Memory B cell (primary cell): ENCODE measurements around the gene PTGES.

Experiments
- ATAC-seq: fragments of 150-1000 bp; cut with Tn5 transposase; 2 replicates; pipeline ENCODE4 v1.10.0; 2021; ENCODE audit warnings: low read depth, mild to moderate bottlenecking, moderate library complexity
- DNase-seq, 2 donors: peaks; one replicate each; pipeline ENCODE4 v3.0.0; 2022; ENCODE audit warnings: low spot score in 2 of 2
- H3K27ac Mint-ChIP-seq: one replicate; pipeline ENCODE4 v1.8.0; 2022; ENCODE audit warnings: mild to moderate bottlenecking, moderate library complexity, mixed read lengths
- H3K27me3 Mint-ChIP-seq: one replicate; pipeline ENCODE4 v1.8.0; 2022; ENCODE audit warnings: mixed read lengths
- H3K36me3 Mint-ChIP-seq: one replicate; pipeline ENCODE4 v1.8.0; 2022; ENCODE audit warnings: mild to moderate bottlenecking, mixed read lengths
- H3K4me1 Mint-ChIP-seq: one replicate; pipeline ENCODE4 v1.8.0; 2022; ENCODE audit warnings: mixed read lengths
- H3K4me3 Mint-ChIP-seq: one replicate; pipeline ENCODE4 v1.8.0; 2022; ENCODE audit warnings: mild to moderate bottlenecking, moderate library complexity, mixed read lengths
- H3K9me3 Mint-ChIP-seq: one replicate; pipeline ENCODE4 v1.8.0; 2022; ENCODE audit warnings: mixed read lengths

Gene PTGES

DNA sequence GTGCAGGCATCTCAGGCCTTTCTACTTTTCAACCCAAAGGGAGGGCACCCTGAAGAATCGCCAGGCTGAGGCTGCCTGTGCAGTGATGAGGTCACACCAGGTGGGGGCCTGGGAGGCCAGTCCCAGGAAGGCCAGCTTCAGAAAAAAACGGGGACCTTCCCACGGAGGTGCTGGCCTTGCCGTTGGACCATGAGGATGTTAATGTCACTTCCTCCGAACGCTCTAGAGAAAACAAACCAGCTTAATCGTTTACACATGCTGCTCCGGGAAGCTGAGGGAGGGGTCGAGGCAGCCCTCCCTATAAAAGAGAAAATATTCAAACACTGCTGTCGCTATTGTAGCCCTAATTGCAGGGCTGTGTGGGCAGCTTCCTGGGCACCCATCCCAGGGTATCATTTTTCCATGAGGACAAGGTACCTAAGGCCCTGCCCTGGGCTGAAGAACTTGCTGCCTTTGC, 27.0 kb downstream of the PTGES start:
- DNase-seq = no peak
- ATAC-seq = no peak
- no peak overlapping the region for H3K27ac Mint-ChIP-seq
- H3K4me1 Mint-ChIP-seq = no peaks in the 10 kb centered on the region
- H3K36me3 Mint-ChIP-seq = no peaks in the 10 kb centered on the region
- H3K9me3 Mint-ChIP-seq = no peaks in the 10 kb centered on the region
- no peak overlapping the region for H3K4me3 Mint-ChIP-seq
- peaks cover 9% of the 10 kb centered on the region for H3K27me3 Mint-ChIP-seq

DNA sequence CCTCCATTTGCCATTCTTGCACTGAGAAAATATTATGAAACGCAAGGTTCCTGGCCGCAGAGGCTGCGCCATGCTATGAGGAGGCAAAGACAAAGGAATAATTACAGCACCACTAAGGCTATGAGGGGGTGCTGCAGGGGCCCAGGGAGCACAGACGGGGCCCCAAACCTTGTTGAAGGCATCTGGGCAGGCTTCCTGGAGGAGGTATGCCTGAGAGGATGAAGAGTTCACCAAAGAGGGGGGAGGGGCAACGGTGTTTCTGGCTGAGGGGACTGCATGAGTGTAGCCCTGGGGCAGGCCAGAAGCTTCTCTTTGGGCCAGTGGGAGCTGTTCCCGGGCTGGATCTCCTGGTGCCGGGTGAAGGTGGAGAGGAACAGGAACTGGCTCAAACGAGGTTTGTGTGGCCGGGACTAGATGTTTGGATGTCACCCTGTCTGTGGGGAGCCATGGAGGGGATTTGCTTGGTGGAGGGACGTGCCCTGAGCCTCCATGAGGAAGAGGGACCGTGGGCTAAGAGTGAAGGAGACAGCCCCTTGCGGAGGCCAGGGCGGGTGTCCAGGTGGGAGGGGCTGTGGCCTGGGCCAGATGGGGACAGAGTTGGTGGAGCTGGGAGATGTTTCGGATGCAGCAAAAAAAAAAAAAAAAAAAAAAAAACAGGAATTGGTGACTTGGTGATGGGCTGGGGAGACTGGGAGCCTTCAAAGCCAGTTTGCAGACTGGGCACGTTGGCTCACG, 28.2 kb downstream of the PTGES start:
- no peaks in the 10 kb centered on the region for H3K4me1 Mint-ChIP-seq
- H3K9me3 Mint-ChIP-seq = no peaks in the 10 kb centered on the region

DNA sequence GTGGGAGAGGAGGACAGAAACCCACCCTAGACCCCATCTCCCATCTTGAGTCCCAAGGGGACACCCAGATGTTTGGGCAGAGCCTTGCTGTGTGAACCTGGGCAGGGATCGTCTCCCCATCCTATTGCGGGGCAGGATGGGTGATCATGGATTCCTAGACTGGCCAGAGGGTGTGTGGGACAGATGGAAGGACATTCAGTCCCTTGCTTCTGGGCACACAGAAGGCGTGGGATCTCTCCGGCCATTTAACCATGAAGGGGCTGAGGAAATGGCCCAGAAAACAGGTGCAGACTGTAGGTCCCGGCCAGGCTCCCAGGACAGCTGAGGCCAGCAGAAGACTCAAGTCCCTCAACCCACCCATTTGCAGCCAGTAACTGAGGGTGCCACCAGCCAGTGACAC, 29.9 kb downstream of the PTGES start:
- no peak for ATAC-seq
- no peak overlapping the region for H3K27ac Mint-ChIP-seq
- H3K4me3 Mint-ChIP-seq = no peak overlapping the region
- DNase-seq = no peak
- no peaks in the 10 kb centered on the region for H3K4me1 Mint-ChIP-seq
- no peaks in the 10 kb centered on the region for H3K9me3 Mint-ChIP-seq
- H3K36me3 Mint-ChIP-seq = no peaks in the 10 kb centered on the region
- H3K27me3 Mint-ChIP-seq = peaks cover 12% of the 10 kb centered on the region

More for the DNA sequence above, 28.2 kb downstream of the PTGES start:
- ATAC-seq (no peak), DNase-seq (no peak)
- Mint-ChIP-seq H3K27me3 (peaks cover 12% of the 10 kb centered on the region), H3K4me3 (no peak overlapping the region), H3K27ac (no peak overlapping the region), H3K36me3 (no peaks in the 10 kb centered on the region)

DNA sequence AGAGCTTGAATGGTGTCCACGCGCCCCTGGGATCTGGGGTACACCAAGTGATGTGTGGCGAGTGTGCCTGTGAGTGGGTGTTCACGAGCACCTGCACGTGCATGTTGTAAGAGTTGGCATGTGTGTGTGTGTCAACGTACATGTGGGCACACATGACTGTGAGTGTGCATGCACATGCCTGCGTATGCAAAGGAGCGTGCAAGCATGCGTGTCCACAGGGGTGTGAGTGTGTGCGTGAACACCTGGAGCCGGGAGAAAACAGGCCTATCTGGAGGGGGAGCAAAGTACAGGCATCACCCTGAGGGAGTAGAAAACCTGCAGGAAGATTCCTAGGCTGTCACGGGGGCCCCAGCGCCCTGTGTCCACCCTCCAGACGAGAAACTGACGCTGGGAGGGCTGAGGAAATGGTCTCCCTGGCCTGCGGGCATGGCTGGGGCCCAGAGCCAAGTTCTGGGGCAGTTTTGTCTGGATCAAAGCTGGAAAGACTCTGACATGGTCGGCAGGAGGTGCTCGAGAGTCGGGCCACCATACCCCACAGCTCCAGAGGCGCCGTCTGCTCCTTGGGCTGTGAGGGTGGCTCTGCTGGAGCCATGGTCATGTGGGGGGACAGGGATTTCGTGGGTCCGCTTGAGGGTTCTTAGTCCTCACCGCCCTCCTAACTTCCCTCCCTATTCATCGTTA, 31.8 kb downstream of the PTGES start:
- H3K9me3 Mint-ChIP-seq = no peaks in the 10 kb centered on the region
- no peak for ATAC-seq
- no peaks in the 10 kb centered on the region for H3K4me1 Mint-ChIP-seq
- no peak overlapping the region for H3K4me3 Mint-ChIP-seq
- no peak overlapping the region for H3K27ac Mint-ChIP-seq
- no peak for DNase-seq
- H3K27me3 Mint-ChIP-seq = peaks cover 14% of the 10 kb centered on the region
- H3K36me3 Mint-ChIP-seq = no peaks in the 10 kb centered on the region

DNA sequence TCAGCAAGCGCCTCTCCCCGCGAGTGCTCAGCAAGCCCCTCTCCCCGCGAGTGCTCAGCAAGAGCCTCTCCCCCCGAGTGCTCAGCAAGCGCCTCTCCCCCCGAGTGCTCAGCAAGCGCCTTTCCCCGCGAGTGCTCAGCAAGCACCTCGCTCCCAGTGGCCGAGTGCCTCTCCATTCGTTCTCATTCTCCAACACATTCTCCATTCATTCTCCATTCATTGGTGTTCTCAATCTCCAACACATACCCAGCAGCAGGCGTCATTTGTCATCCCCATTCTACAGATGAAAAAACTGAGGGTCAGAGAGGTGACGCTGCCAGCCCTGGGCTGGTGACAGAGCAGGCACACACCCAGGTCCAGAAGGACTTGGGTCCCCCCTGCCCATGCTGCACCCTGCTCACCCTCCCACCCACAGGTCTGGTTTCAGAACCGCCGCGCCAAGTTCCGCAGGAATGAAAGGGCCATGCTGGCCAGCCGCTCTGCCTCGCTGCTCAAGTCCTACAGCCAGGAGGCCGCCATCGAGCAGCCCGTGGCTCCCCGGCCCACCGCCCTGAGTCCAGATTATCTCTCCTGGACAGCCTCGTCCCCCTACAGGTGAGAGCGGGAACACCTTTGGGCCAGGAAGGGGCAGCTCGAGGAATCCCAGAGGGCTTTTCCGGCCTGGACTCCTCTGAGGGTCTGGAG, 32.5 kb downstream of the PTGES start:
- Mint-ChIP-seq H3K36me3 (no peaks in the 10 kb centered on the region), H3K27me3 (peaks cover 17% of the 10 kb centered on the region), H3K4me1 (no peaks in the 10 kb centered on the region), H3K27ac (no peak overlapping the region), H3K9me3 (no peaks in the 10 kb centered on the region), H3K4me3 (no peak overlapping the region)
- ATAC-seq (no peak), DNase-seq (no peak)

DNA sequence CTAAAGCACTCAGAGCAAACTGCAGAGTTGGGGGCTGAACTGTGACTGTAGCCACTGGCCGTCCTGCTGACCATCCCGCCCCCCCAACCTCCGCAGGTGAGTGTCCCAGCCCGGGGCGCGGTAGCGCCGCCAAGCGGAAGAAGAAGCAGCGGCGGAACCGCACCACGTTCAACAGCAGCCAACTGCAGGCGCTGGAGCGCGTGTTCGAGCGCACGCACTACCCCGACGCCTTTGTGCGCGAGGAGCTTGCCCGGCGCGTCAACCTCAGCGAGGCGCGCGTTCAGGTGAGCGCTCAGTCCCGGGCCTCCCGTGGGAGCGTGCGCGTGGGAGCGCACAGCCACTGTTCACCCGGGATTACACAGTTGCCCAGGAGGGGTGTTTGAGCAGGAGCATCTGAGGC, 33.7 kb downstream of the PTGES start:
- no peaks in the 10 kb centered on the region for H3K9me3 Mint-ChIP-seq
- ATAC-seq = no peak
- no peak for DNase-seq
- H3K27me3 Mint-ChIP-seq = peaks cover 17% of the 10 kb centered on the region
- H3K4me1 Mint-ChIP-seq = no peaks in the 10 kb centered on the region
- no peak overlapping the region for H3K4me3 Mint-ChIP-seq
- H3K36me3 Mint-ChIP-seq = no peaks in the 10 kb centered on the region
- no peak overlapping the region for H3K27ac Mint-ChIP-seq

DNA sequence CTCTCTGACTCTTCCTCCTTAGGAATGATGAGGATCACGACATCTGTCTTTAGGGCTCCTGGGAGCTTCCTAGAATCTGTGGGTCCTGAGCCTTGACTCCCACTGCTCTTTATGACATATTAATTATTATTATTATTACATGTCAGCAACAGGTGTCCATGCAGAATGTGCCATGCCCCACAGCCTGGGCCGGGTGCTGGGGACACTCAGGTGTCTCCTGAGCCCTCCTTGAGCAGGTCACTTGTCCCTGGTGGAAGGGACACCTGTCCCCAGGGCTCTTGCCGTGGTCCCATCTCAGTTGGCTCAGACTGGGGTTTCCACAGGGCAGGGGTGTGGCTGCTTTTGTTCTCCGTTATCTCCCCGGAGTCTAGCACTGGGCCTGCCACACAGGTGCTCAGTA, 34.2 kb downstream of the PTGES start:
- no peak overlapping the region for H3K27ac Mint-ChIP-seq

DNA sequence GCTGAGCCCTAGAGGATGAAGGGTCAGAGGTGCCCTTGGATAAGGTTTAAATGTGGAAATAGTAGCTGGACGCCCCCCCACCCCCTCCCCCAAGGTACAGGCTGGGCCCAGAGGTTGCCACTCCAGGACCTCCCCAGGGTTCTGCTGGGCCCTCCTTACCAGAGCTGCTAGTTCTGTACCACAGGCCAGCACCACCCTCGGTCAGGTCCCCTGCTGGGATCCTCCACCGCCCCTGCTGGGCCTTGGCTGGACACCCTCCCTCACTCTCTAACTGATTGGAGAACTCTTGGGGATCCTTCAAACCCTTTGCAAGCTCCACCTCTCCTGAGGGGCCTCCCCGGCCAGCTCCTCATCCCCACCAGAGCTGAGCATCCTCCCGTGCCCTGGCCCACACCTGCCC, 34.9 kb downstream of the PTGES start:
- Mint-ChIP-seq H3K4me1 (no peaks in the 10 kb centered on the region), H3K27ac (no peak overlapping the region), H3K36me3 (no peaks in the 10 kb centered on the region), H3K4me3 (no peak overlapping the region), H3K9me3 (no peaks in the 10 kb centered on the region), H3K27me3 (peaks cover 14% of the 10 kb centered on the region)
- no peak for ATAC-seq
- no peak for DNase-seq

More for the DNA sequence above, 34.2 kb downstream of the PTGES start:
- H3K36me3 Mint-ChIP-seq = no peaks in the 10 kb centered on the region
- DNase-seq = no peak
- H3K27me3 Mint-ChIP-seq = peaks cover 14% of the 10 kb centered on the region
- no peaks in the 10 kb centered on the region for H3K9me3 Mint-ChIP-seq
- no peaks in the 10 kb centered on the region for H3K4me1 Mint-ChIP-seq
- H3K4me3 Mint-ChIP-seq = no peak overlapping the region
- no peak for ATAC-seq

DNA sequence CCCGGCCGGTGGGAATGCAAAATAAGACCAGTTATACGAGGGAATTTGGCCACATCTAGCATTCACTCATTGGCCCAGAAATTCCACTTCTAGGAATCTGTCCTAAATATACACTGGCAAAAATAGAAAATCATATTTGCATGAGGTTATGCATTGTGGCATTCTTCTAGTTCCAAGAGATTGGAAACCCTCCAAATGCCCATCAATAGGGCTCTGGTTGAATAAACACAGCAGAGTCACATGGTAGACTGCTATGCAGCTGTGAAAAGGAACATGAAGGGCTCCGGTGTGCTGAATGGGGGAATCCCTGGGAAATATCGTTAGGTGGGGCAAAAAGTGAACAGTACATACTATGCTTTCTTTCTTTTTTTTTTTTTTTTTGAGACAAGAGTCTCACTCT, 36.8 kb downstream of the PTGES start:
- Mint-ChIP-seq H3K4me3 (no peak overlapping the region), H3K9me3 (no peaks in the 10 kb centered on the region), H3K4me1 (no peaks in the 10 kb centered on the region), H3K27ac (no peak overlapping the region), H3K36me3 (no peaks in the 10 kb centered on the region), H3K27me3 (peaks cover 14% of the 10 kb centered on the region)
- no peak for DNase-seq
- no peak for ATAC-seq

DNA sequence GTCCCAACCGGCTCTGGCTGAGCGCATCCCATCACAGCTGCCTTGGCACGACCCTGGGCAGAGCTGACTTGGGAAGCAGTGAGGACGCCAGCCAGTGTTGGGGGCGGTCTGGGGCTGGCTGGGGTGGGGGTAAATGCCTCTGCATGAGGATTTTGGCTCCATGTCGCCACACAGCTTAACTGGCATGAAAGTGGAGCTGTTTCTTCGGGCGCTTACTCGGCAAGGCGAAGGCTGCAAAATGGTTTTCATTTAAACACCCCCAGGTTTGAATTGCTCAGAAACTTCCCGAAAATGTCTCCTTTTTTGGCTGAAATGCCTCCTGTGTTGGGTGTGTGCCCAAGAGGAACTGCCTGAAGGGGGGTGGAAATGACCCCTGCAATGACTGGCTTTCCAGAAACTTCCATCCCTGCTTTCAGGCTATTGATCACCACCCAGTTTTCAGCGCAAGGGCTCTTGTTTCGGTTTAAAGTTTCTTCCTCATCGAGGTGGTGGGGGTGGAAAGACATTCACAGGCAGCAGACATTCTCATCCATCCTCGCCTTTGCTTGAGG, 38.3 kb downstream of the PTGES start:
- H3K27me3 Mint-ChIP-seq = peaks cover 16% of the 10 kb centered on the region

DNA sequence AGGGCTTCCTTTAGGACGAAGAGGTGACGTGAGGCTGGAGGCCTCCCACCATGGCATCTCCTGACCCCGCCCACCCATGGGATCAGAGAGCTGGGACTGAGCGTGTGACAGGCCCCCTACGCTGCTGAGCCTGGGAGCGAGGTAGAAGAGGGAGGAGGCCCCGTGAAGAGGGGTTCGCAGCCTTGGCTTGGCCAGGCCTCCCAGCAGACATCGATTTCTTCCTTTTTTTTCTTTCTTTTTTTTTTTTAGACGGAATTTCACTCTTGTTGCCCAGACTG, 39.5 kb downstream of the PTGES start:
- H3K4me3 Mint-ChIP-seq = no peak overlapping the region
- peaks cover 14% of the 10 kb centered on the region for H3K27me3 Mint-ChIP-seq
- H3K4me1 Mint-ChIP-seq = no peaks in the 10 kb centered on the region
- no peak for DNase-seq
- H3K27ac Mint-ChIP-seq = no peak overlapping the region
- H3K9me3 Mint-ChIP-seq = no peaks in the 10 kb centered on the region
- no peak for ATAC-seq
- no peaks in the 10 kb centered on the region for H3K36me3 Mint-ChIP-seq

More for the DNA sequence above, 38.3 kb downstream of the PTGES start:
- Mint-ChIP-seq H3K36me3 (no peaks in the 10 kb centered on the region), H3K4me3 (no peak overlapping the region), H3K9me3 (no peaks in the 10 kb centered on the region), H3K4me1 (no peaks in the 10 kb centered on the region), H3K27ac (no peak overlapping the region)
- ATAC-seq (no peak), DNase-seq (no peak)

DNA sequence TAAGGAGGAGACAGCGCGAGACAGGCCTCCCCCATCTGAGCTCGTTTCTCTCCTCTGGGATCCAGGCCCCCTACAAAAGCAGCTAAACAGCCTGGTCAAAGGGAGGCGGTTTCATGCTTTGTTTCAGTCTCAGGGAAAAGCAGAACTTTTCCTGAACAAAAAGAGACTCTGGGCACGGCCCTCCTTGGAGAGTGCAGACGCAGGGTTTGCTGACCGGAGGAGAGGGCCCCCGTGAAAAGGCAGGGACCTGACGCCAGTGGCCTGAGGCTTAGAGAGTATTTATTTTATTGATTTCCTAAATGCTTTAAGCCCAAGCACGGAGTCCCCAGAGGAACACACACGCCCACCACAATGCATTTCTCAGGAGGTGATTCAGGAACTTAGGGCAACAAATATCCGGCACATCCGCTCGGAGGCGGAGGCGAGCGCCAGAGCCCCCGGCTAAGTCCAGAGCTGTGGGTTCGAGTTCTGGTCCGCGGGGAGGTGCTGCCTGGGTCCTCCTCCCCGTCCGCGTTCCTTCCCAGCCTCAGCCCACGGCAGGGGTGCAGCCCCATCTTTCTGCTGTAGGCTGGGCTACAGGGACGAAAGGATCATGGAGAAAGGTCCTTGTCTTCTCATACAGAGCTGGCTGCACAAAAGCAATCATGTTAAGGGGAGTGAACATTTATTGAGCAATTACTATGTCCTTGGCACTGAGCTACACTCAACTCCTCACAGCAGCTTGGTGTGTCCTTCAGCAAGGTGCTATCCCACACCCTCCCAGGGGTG, 40.0 kb downstream of the PTGES start:
- no peaks in the 10 kb centered on the region for H3K4me1 Mint-ChIP-seq
- DNase-seq (no peak), ATAC-seq (no peak)
- no peaks in the 10 kb centered on the region for H3K36me3 Mint-ChIP-seq
- H3K27me3 Mint-ChIP-seq = peaks cover 15% of the 10 kb centered on the region
- H3K27ac Mint-ChIP-seq = no peak overlapping the region
- H3K9me3 Mint-ChIP-seq = no peaks in the 10 kb centered on the region
- no peak overlapping the region for H3K4me3 Mint-ChIP-seq

DNA sequence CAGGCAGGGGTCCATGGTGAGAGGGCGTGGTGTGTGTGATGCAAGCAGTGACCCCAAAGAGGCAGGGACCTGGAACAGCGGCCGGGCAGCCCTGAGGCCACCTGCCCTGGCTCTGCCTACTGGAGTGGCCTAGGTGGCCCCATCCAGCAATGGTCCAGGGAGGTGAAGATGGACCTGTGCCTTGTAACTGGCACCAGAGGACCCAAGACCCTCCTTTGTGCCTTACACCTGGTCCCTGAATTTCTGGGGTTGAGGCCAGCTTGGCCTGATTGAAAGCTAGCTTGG, 42.7 kb downstream of the PTGES start:
- Mint-ChIP-seq H3K27ac (no peak overlapping the region), H3K4me3 (no peak overlapping the region), H3K4me1 (no peaks in the 10 kb centered on the region), H3K9me3 (no peaks in the 10 kb centered on the region), H3K36me3 (no peaks in the 10 kb centered on the region), H3K27me3 (peaks cover 9% of the 10 kb centered on the region)
- no peak for ATAC-seq
- no peak for DNase-seq
